GM12864 (cell line): Measurements from ENCODE around the gene VASN.

Experiments used
- DNase-seq: peaks from one replicate; pipeline ENCODE4 v3.0.0-alpha.2; 2011; ENCODE audit warnings: low read depth
- H3K4me3 ChIP-seq: 2 replicates; pipeline ENCODE4 v1.5.1; 2011; ENCODE audit warnings: mild to moderate bottlenecking, low read depth, low read length, control low read depth
- CTCF ChIP-seq: IDR thresholded peaks from 2 replicates; pipeline ENCODE4 v1.5.1; 2011; ENCODE audit warnings: low read depth, mild to moderate bottlenecking, moderate library complexity, low read length, control low read depth, inconsistent platforms; ENCODE audit errors: missing control alignments

The VASN gene

DNA sequence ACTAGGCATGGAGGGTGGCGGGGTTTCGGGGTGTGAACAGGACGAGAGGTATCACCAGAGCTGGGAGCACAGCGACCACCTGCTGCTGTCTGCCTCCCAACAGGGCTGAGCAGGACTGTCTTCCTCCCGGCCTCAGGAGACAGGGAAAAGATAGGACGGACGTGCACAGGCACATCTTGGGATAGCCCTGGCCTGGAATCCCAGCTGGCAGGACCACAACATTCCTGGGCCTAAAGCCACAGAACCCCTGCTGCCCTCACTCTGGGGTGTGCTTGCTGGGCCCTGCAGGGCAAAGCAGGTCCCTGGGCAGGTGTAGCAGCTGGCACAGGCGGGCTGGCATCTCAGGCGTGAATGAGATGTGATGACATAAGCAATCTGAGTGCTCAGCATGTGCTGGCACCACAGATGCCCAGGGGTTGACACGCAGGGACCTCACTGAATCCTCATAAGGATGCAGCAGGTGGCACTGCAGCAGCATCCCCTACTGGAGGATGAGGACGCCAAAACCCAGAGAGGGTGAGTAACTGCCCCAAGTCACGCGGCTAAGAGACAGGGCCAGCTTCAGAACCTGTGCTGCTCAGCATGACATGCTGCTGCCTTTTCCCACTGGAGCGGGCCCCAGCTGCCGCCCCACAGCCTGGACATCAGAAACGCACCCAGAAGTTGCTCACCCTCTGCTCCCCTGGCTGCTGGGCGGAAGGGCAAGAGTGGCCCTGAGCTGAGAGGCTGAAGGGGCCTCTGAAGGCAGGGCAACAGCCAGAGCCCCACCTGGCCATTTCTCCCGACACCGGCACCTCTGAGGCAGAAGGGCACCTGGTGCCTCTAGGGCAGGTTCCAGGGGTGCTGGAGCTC is 37.7 kb downstream of the VASN start:
- DNase-seq = no peak
- TF ChIP-seq CTCF = no peak
- no peak overlapping the region for H3K4me3 ChIP-seq

DNA sequence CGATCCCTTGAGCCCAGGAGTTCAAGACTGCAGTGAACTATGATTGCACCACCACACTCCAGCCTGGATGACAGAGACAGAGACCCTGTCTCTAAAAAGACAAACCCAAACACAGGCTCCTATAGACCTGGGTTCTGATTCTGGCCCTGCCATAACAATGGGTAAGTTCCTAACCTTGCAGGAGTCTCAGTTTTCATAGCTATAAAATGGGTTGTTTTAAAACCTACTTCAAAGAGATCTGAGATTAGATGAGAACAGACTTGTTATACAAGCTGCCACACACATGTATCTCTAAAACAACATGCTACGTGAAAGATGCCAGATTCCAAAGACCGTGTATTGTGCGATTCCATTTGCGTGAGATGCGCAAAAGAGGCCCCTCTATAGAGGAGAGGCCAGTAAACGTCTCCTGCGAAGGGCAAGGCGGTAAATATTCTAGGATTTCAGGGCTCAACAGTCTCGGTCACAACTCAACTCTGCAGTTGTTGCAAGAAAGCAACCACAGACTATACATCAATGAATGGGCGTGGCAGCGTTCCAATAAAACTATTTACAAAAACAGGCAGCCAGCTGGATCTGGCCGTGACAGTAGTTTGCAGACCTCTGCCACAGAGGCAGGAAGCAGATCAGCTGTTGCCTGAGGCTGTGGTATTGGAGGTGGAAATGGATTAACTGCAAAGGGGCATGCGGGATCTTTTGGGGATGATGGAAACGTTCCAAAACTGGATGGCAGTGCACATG is 38.9 kb downstream of the VASN start:
- no peak overlapping the region for H3K4me3 ChIP-seq
- TF ChIP-seq CTCF = no peak
- no peak for DNase-seq

GRCh38 chr16:4411684-4412083 is 40.0 kb downstream of the VASN start:
- H3K4me3 ChIP-seq = no peak overlapping the region
- TF ChIP-seq CTCF = no peak
- no peak for DNase-seq

GRCh38 chr16:4412159-4412558 is 40.5 kb downstream of the VASN start:
- TF ChIP-seq CTCF = no peak
- H3K4me3 ChIP-seq = no peak overlapping the region

DNA sequence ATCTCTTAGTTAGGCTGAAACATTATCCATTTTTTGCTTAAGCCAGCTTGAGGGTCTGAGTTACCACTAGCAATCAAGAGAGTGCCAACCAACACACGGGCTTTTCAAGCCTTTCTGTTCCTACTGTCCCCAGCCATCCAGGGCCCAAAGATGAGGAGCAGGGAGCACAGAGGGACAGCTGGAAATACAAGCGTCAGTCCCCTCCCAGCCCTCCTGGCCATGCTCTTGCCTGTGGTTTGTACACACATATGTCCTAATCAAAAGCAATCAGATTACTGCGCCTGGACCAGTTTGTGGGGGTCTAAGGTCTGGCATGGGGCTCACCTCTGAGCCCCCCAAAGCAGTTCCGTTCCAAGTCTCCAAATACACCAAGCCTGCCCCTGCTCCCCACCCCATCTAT is 41.2 kb downstream of the VASN start:
- no peak for TF ChIP-seq CTCF
- no peak overlapping the region for H3K4me3 ChIP-seq
- DNase-seq = no peak

More at GRCh38 chr16:4412159-4412558, 40.5 kb downstream of the VASN start:
- no peak for DNase-seq

GRCh38 chr16:4414187-4414917 is 42.7 kb downstream of the VASN start:
- peak overlapping the region; percentile 97 for H3K4me3 ChIP-seq
- peak; percentile 98 for DNase-seq
- TF ChIP-seq CTCF = no peak
